OCI-LY3 (cell line): ENCODE results near the gene PRUNE2.

ENCODE experiments used
- CTCF ChIP-seq: fragments of 200-600, 300-600 bp; sonication (generic); IDR thresholded peaks from 2 replicates; pipeline ENCODE4 v1.5.1; 2014; ENCODE audit warnings: antibody characterized with exemption, low read length, low read depth
- EZH2phosphoT487 ChIP-seq: fragments of 200-600 bp; shearing (Covaris generic); IDR thresholded peaks from 2 replicates; pipeline ENCODE4 v1.6.1; 2018; ENCODE audit warnings: antibody characterized with exemption, mixed run types, low read depth

- TF ChIP-seq CTCF (no peak), EZH2phosphoT487 (no peak)
These were observed 147.4 kb downstream of the PRUNE2 start for GRCh38 chr9:76758476-76758875.
